DMS53 treated with DMSO at 0.1 percent for 48 hours (cell line): ENCODE results near the gene GLG1.
"Not testable (repeated sequence)": the region's sequence is repeated elsewhere in the genome, so short reads cannot be mapped to it uniquely, and the experiment has no call there.

Source experiments
- DNase-seq: peaks from one replicate; lab custom pipeline; 2025; ENCODE audit not compliant: unreplicated experiment; lab: John Stamatoyannopoulos, UW

GLG1 gene

GRCh38 chr16:74606521-74607309 lies at the start of gene GLG1:
GLG1 (minus strand) TSS chr16:74607114; CDS start chr16:74607094, 20 bp downstream.
- peak; percentile 70 for DNase-seq

GRCh38 chr16:74654536-74655050 lies 47.7 kb upstream of the GLG1 start:
- no peak for DNase-seq

- not testable (repeated sequence) for DNase-seq
Measured at GRCh38 chr16:74652883-74653282, 46.0 kb upstream of the GLG1 start.

DNA sequence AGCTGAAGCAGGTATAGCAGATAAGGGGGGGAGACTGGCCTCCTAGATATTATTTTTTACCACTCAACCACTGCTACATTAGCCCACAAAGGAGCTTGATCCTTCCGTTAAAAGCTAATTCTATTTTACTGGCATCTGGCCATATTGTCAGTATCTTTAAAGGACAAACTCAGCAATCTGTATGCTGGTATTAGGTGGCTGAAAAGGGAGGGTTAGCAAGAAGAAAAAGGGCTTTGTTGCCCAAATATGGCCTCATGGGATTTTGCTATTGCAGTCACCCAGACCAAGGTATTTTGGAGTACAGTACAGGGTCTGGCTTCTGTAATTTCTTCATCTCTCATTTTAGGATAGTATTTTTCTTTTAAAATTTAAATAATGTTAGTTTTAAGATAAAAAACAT lies 45.3 kb upstream of the GLG1 start:
- no peak for DNase-seq

DNA sequence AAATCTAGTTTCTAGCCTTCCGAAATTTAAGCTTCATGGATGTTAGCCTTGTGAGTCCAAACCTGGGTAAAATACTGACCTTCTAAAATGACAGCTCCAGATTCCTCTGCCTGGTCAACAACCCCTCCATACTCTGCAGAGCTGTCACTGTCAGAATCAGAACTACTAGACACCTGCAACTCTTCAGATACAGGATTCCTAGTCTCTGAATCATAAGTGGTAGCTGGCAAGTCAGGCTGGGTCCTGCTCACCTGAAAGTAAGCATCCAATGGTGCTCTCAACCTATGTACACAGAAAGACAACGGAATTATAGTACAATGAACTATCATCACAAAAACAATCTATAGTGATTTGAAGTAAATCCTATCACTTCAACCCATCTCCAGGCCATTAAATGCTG lies 44.9 kb upstream of the GLG1 start:
- DNase-seq: no peak

DNA sequence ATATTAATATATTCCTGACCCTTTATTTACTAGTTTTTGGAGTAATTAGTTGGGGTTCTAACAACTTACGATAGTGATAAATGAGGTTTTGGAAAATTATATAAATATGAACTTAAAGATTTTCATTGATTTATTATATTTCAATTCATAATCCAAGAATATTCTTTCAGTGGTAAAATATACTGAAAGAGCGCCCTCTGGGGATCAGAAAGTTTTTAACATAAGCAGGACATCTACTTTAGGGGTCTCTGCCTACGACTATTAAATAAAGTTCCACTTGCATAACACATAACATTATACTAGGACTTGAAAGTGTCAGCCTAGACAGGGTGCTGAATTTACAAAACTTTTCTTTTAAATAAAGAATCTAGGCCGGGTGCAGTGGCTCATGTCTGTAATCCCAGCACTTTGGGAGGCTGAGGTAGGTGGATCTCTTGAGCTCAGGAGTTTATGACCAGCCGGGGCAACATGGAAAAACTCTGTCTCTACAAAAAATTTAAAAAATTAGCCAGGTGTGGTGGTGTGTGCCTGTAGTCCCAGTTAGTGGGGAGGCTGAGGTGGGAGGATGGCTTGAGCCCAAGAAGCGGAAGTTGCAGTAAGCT lies 44.2 kb upstream of the GLG1 start:
- DNase-seq: no peak

DNA sequence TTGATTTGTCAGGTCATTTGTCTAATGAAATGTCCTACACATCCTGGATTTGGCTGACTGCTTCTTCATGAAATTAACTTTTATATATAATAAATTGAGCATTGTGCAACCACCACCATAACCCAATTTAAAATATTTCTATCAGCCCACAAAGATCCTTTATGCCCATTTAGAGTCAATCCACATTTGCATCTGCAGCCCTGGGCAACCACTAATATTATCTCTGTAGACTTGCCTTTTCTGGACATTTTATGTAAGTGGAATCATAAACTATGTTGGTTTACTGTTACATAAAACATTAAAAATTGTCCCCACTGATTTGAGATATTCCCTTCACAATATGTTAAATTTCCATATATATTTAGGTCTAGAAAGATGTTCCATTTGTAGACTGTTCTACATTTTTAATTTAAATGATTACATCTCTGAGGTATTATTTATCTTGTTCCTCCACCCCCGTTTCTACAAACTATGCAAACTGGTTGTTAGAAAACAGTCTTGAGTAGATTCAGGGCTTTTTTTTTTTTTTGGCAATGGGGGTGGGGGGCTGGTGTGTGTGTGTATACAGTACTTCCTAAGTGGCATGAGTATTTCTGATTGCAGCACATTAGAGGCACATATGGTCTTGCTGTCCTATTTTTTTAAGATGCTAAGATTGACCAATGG lies 43.1 kb upstream of the GLG1 start:
- DNase-seq: no peak

- DNase-seq: no peak
Measured at GRCh38 chr16:74641969-74642368, 35.1 kb upstream of the GLG1 start.

- DNase-seq: no peak
Measured at GRCh38 chr16:74637742-74638453, 31.0 kb upstream of the GLG1 start.

GRCh38 chr16:74635303-74635702 lies 28.4 kb upstream of the GLG1 start:
- DNase-seq: peak; percentile 44

- DNase-seq: no peak
Measured at GRCh38 chr16:74633686-74634085, 26.8 kb upstream of the GLG1 start.

- DNase-seq: no peak
Measured at GRCh38 chr16:74627506-74628220, 20.7 kb upstream of the GLG1 start.

- DNase-seq: no peak
Measured at GRCh38 chr16:74626741-74627416, 20.0 kb upstream of the GLG1 start.

DNA sequence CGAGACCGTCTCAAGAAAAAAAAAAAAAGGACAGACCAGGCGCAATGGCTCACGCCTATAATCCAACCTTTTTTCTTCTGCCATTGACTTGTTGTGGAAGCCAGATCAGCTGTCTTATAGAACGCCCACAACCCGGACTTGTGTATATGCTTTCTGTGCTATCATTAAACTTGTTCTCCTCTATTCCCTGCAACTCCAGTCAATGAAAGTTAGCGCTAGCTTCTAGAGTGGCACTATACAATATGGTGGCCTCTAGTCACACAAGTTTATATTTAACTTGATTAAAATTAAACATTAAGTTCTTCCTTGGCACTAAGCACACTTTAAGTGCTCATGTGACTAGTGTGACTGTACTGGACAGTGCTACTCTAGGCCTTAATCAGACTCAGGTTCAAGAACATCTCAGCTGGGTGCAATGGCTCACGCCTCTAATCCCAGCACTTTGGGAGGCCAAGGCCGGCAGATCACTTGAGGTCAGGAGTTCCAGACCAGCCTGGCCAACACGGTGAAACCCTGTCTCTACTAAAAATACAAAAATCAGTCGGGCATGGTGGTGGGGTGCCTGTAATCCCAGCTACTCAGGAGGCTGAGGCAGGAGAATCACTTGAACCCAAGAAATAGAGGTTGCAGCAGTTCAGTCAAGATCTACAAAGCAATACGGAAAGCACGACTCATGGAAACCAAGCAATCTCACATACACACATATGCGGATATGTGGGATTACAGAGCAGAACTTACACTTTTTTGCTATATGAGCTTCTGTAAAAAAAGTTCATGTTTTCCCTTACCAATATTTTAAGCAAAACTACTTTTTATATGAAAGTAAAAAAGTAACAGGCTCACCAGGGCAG lies 18.8 kb upstream of the GLG1 start:
- no peak for DNase-seq

DNA sequence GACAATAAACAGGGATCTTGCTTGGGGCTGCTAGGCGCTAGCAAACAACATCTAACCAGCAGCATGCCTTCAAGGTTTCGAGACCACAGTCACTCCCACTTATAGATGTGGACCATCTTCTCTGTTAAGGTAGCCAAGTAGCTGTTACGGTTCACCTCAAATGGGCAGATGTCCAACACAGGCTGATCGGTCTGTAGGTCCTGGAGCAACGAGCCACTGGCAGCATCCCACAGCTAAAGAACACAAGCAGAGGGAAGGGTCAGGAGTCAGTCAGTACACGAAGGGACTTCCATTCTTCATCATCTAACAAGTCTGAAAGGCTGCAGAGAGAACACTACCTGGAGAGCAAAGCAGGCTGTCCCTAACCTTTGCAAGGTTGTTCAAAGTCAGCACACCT lies 16.9 kb upstream of the GLG1 start:
- no peak for DNase-seq

DNA sequence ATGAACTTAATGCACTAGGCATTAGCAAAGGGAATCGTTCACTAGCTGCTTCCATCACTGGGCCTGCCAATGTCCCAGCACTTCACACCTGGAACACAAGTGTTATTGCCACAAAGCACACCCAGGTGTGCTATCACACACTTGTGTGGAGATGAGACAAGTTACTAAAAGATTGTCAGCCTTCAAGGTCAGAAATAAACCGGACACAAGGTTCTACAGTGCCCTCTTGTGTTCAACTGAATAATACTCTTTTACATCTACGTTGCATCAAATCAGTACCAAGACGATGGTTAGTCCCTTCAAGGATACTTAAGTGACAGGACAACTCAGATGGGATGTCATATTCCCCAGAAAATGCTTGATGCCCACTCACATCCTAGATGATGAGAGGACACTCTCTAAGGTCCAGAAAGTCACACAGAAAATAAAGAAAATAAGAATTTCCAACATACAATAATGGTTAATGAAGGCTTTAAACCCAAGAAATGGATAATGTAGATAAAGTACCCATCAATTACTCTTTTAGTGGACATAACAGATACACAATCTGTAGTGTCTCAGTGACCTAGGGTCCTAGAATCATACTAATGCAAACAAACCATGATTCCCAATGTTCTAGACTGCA lies 16.4 kb upstream of the GLG1 start:
- no peak for DNase-seq

DNA sequence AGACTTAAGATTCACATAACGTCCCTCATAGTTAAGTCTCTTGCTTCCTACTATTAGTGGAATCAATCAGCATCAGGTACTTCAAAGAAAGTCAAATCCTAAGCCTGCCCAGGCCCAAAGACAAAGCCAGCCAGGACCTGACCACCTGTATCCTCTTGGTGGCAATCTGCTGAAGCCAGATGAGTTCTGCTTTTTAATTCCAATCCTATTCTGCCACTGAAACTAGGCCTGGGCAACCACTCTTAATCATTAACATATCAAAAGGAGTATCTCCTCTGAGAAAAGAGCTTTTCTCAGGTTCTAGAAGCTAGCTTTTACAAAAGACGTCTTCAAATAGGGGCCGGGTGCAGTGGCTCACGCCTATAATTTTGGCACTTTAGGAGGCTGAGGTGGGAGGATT lies 15.1 kb upstream of the GLG1 start:
- DNase-seq: no peak

DNA sequence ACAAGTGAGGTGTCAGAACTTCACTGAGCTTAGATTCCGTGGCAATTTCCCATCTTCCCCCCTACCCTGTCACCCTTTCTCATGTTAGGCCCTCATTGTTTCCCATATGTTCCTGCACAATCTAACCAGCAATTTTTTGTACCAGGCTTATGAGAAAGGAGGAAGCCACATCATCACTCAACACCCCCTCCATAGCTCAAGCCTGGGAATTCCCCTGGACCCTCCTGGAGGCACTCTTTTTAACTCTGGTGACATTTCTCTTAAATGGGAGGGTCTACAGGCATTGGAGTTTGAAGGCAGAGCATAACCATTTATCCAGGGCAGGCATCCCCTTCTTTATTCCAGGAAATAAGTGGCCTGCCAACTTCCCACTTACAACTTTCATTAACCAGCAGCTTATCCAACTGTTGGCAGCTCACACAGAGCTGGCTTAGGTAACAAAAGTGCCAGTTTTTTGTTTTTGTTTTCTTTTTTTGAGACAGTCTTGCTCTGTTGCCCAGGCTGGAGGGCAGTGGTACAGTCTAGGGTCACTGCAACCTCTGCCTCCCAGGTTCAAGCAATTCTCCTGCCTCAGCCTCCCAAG lies 10.4 kb upstream of the GLG1 start:
- DNase-seq: no peak
